HL-60 (cell line): ENCODE results near the gene CTDNEP1.

Source experiments
- CTCF ChIP-seq: IDR thresholded peaks from one replicate; pipeline ENCODE4 v1.5.1; 2011; ENCODE audit warnings: low read length, control low read depth, inconsistent platforms; ENCODE audit not compliant: insufficient read depth
- GABPA ChIP-seq: IDR thresholded peaks from 2 replicates; pipeline ENCODE4 v1.6.1; 2012; ENCODE audit warnings: low read depth

DNA sequence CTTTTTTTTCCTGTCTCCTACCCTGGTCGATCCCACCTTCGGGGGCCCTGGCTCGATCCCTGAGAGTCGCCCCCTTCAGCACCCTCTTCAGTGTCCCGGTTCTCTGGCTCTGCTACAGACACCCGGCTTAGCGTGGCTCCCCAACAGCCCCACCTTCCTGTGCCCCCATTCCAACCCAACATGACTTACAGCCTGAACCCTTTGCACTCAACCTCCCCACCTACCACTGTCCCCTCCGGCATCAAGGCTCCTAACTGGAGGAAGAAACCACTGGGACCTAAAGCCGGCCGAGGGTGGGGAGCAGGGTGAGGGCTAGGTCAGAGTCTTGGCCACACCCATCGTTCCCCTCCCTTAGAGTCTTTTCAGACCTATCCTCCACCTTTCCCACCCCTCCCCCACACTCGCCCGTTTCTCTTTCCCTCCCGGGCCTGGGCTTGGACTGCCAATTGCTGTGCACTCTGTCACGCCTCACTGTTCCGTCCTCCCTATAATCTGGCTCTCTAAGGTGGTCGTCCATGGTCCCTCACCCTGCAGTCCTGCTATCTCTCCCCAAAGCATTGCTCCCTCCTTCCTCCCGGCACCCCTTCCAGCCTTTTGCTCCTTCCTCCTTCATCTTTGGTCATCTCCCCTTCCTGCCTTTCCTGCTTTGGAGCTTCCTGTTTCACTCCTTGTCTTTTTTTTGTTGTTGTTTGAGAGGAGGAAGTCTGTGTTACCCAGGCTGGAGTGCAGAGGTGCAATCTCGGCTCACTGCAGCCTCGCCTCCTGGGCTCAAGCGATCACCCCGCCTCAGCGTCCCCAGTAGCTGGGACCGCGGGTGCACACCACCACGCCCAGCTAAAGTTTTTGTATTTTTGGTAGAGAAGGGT is 11.6 kb upstream of the CTDNEP1 start:
- TF ChIP-seq CTCF (no peak), GABPA (no peak)
